Adrenal gland (tissue), 12 donors: ENCODE data around the gene KLF15. TPM values are rescaled to one million over a fixed set of nuclear protein-coding genes. Genes with fewer than 3 reads are reported as not detected.

ENCODE experiments used
- DNase-seq, 7 donors: peaks; one replicate each; pipeline ENCODE4 v3.0.0-alpha.2; 2019 to 2020
- H3K27ac ChIP-seq, 5 donors: fragments of 200-600 bp; sonication (generic) in 4 of 5; 1 replicate in 3 of 5; 2 replicates in 2 of 5; pipeline versions ENCODE4 v1.5.1 to v1.8.0; 2016 to 2020; ENCODE audit warnings: mild to moderate bottlenecking in 1 of 5
- H3K27me3 ChIP-seq: fragments of 200-600 bp; 2 replicates; pipeline ENCODE4 v1.8.0; 2021
- H3K36me3 ChIP-seq, 2 donors: fragments of 200-600 bp; replicated peaks in 1 of 2; 1 replicate in 1 of 2; 2 replicates in 1 of 2; pipeline versions ENCODE4 v1.5.1 to v1.8.0; 2018 to 2022
- H3K4me1 ChIP-seq, 2 donors: fragments of 200-600 bp; replicated peaks in 1 of 2; 1 replicate in 1 of 2; 2 replicates in 1 of 2; pipeline versions ENCODE4 v1.5.1 to v1.8.0; 2018 to 2021
- H3K4me3 ChIP-seq, 4 donors: fragments of 200-600 bp; sonication (generic) in 3 of 4; one replicate each; pipeline ENCODE4 v1.5.1; 2016 to 2018
- H3K9me3 ChIP-seq, 3 donors: fragments of 200-600 bp; sonication (generic) in 1 of 3; replicated peaks in 1 of 3; 1 replicate in 2 of 3; 2 replicates in 1 of 3; pipeline versions ENCODE4 v1.5.1 to v1.8.0; 2016 to 2021
- POLR2A ChIP-seq, 2 donors: fragments of 450-650 bp; IDR thresholded peaks; one replicate each; pipeline ENCODE4 v1.6.1; 2017; ENCODE audit warnings: antibody characterized with exemption in 2 of 2, mild to moderate bottlenecking in 2 of 2, moderate library complexity in 1 of 2
- WGBS, 4 donors: extraction: QIAGEN DNeasy Blood & Tissue Kit in 2 of 4; methylation state at CpG; one replicate each; pipeline versions ENCODE4 v1.1.5 to v1.1.7; 2013 to 2017; 5-methylcytosine and 5-hydroxymethylcytosine counted together
- intact Hi-C, 2 donors: fragments of 100-400 bp; cut with DNase I; formaldehyde crosslinking; loops; one replicate each; pipeline versions ENCODE4 v1.14.1 to v1.15.0; 2022 to 2023
- polyA plus RNA-seq, 3 donors: library from polyadenylated mRNA; stranded (reverse); fragments of 200-250 nt in 2 of 3; fragments of 350-450 nt in 1 of 3; fragmentation: Illumina TruSeq in 1 of 3; extraction: RNeasy Lipid Tissue Mini Kit (QIAGEN cat#74804) in 1 of 3; gene quantifications; one replicate each; pipeline ENCODE4 v1.2.3, GENCODE V29; 2013 to 2014
- total RNA-seq, 9 donors: library from RNA; depleted of rRNA in 4 of 9; stranded (reverse); fragments of >200 nt in 4 of 9; fragments of 120-200 nt in 1 of 9; fragmentation: NEBNext Ultra II Directional in 1 of 9; extraction: Animal tissue kit (Norgen Biotek cat#: 25700) in 1 of 9; gene quantifications; one replicate each; pipeline versions ENCODE4 v1.1.0 to v1.2.4, GENCODE V29; 2013 to 2023
- TF ChIP-seq, protein P1 (sequence below), 6 experiments: fragments of 450-650 bp in 4 of 6; fragments of 200-600 bp in 2 of 6; sonication (generic) in 1 of 6; IDR thresholded peaks; 1 replicate in 5 of 6; 2 replicates in 1 of 6; pipeline versions ENCODE4 v1.5.1 to v1.8.0; 2016 to 2021; ENCODE audit warnings: antibody characterized with exemption in 6 of 6, mild to moderate bottlenecking in 2 of 6, moderate library complexity in 1 of 6
- donor health status: healthy with polysubstance abuse.
- donor health status: Bipolar disorder and iron deficiency.
- donor health status: DM: yes; HTN: yes; CAD: no.
- donor health status: DM: no; HTN: no; CAD: no.
- donor health status: DM: no; HTN: no; CAD: no.
- donor health status: DM: yes; HTN: yes; CAD: no.

KLF15 gene
- total and polyA plus RNA-seq, 12 donors = 2.0 to 22.4 (median 11.8) TPM

- H3K9me3 ChIP-seq = no peaks in the 10 kb centered on the region
- peaks cover 7% of the 10 kb centered on the region for H3K27me3 ChIP-seq
- peaks cover 4 to 9% of the 10 kb centered on the region in 2 donors for H3K4me1 ChIP-seq
- 30 to 45% (median 42%) methylated on average over 1 of the region's 1 CpG; no CpG with 5 or more reads in 1 of the 4 donors for WGBS, 4 donors
- H3K4me3 ChIP-seq = no peak overlapping the region
- intact Hi-C loops = loop anchor here (5.0 kb wide), 2 partner anchors 129 to 259 kb away; no protein-coding TSS in a partner anchor
- DNase-seq = no peak
- no peaks in the 10 kb centered on the region for H3K36me3 ChIP-seq
- no peak overlapping the region for H3K27ac ChIP-seq
- TF ChIP-seq, protein P1, sequence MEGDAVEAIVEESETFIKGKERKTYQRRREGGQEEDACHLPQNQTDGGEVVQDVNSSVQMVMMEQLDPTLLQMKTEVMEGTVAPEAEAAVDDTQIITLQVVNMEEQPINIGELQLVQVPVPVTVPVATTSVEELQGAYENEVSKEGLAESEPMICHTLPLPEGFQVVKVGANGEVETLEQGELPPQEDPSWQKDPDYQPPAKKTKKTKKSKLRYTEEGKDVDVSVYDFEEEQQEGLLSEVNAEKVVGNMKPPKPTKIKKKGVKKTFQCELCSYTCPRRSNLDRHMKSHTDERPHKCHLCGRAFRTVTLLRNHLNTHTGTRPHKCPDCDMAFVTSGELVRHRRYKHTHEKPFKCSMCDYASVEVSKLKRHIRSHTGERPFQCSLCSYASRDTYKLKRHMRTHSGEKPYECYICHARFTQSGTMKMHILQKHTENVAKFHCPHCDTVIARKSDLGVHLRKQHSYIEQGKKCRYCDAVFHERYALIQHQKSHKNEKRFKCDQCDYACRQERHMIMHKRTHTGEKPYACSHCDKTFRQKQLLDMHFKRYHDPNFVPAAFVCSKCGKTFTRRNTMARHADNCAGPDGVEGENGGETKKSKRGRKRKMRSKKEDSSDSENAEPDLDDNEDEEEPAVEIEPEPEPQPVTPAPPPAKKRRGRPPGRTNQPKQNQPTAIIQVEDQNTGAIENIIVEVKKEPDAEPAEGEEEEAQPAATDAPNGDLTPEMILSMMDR (IDR thresholded peaks at IDR 0.05) = no peak
- TF ChIP-seq POLR2A (IDR thresholded peaks at IDR 0.05) = no peak
Measured at GRCh38 chr3:126391631-126392030, 34.4 kb upstream of the KLF15 start.

- intact Hi-C loops = loop anchor here (5.0 kb wide), 2 partner anchors 128 to 258 kb away; no protein-coding TSS in a partner anchor
- H3K27ac ChIP-seq = no peak overlapping the region
- WGBS, 4 donors = 72 to 92% (median 87%) methylated on average over 4 of the region's 4 CpGs
Measured at GRCh38 chr3:126390751-126391150, 33.5 kb upstream of the KLF15 start.

DNA sequence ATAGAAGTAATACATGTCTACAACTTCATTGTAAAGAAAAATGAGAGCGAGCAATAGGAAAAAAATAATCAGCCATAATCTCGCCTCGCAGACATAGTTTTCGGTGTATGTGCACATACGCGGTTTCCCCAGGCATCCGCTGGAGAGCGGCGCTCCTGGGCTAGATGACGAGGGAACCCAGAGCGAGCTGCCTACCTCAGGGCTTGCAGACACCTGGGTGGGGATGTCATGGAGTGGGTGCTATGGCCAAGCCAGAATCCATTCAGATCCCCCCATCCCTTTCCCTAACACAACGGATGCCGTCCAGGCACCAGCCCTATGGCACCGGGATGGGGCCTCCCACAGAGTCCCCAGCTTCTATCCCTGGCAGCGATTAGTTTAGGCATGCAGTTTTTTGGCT, 33.0 kb upstream of the KLF15 start:
- peak in 1 of 7 donors; percentile 20 for DNase-seq
- WGBS, 4 donors = 88 to 92% (median 91%) methylated on average over 15 of the region's 15 CpGs
- no peak overlapping the region for H3K27ac ChIP-seq
- H3K36me3 ChIP-seq = no peaks in the 10 kb centered on the region
- H3K27me3 ChIP-seq = peaks cover 4% of the 10 kb centered on the region
- H3K4me1 ChIP-seq = peaks cover 4 to 9% of the 10 kb centered on the region in 2 donors
- no peaks in the 10 kb centered on the region for H3K9me3 ChIP-seq
- TF ChIP-seq POLR2A (IDR thresholded peaks at IDR 0.05) = no peak
- TF ChIP-seq, protein P1 (IDR thresholded peaks at IDR 0.05) = no peak
- intact Hi-C loops = loop anchor here (5.0 kb wide), 2 partner anchors 128 to 258 kb away; no protein-coding TSS in a partner anchor
- H3K4me3 ChIP-seq = no peak overlapping the region

More at GRCh38 chr3:126390751-126391150, 33.5 kb upstream of the KLF15 start:
- peak in 1 of 7 donors; percentile 9 for DNase-seq
- no peaks in the 10 kb centered on the region for H3K36me3 ChIP-seq
- H3K9me3 ChIP-seq = no peaks in the 10 kb centered on the region
- no peak overlapping the region for H3K4me3 ChIP-seq
- TF ChIP-seq, protein P1 (IDR thresholded peaks at IDR 0.05) = no peak
- no peak for TF ChIP-seq POLR2A (IDR thresholded peaks at IDR 0.05)
- H3K27me3 ChIP-seq = peaks cover 7% of the 10 kb centered on the region
- H3K4me1 ChIP-seq = peaks cover 4 to 9% of the 10 kb centered on the region in 2 donors

GRCh38 chr3:126389794-126390146, 32.6 kb upstream of the KLF15 start:
- Histone ChIP-seq H3K4me1 (peaks cover 4 to 6% of the 10 kb centered on the region in 2 donors), H3K27ac (peak overlapping the region in 1 of 5 donors; percentile 79), H3K9me3 (no peaks in the 10 kb centered on the region), H3K4me3 (no peak overlapping the region), H3K27me3 (no peaks in the 10 kb centered on the region), H3K36me3 (no peaks in the 10 kb centered on the region)
- 62 to 66% (median 63%) methylated on average over 16 to 17 of the region's 17 CpGs for WGBS, 4 donors
- DNase-seq = no peak
- TF ChIP-seq, protein P1 (IDR thresholded peaks at IDR 0.05) = no peak
- TF ChIP-seq POLR2A (IDR thresholded peaks at IDR 0.05) = no peak
- intact Hi-C loops = loop anchor here (2.0 to 5.0 kb wide), 3 partner anchors 127 to 257 kb away; no protein-coding TSS in a partner anchor
